Omental fat pad (tissue), 4 donors: ENCODE results near the gene OTOP2. TPM values are rescaled to one million over a fixed set of nuclear protein-coding genes. Genes with fewer than 3 reads are reported as not detected.

ENCODE experiments used
- ATAC-seq: fragments of 150-250 bp; one replicate; pipeline ENCODE4 v1.9.1; 2016; ENCODE audit warnings: mild to moderate bottlenecking, moderate library complexity; ENCODE audit not compliant: low FRiP score
- DNase-seq: peaks from one replicate; pipeline ENCODE4 v3.0.0-alpha.2; 2019; ENCODE audit warnings: low spot score
- CTCF ChIP-seq, 3 donors: fragments of 450-650 bp; IDR thresholded peaks; one replicate each; pipeline ENCODE4 v1.5.1; 2016 to 2017; ENCODE audit warnings: antibody characterized with exemption in 3 of 3, mild to moderate bottlenecking in 3 of 3, moderate library complexity in 2 of 3
- total RNA-seq, 4 donors: library from RNA; depleted of rRNA; stranded (reverse); fragments of >200 nt; gene quantifications; one replicate each; pipeline ENCODE4 v1.1.0, GENCODE V29; 2016

OTOP2 gene
- total RNA-seq, 4 donors from 2014 or later: not detected

DNA sequence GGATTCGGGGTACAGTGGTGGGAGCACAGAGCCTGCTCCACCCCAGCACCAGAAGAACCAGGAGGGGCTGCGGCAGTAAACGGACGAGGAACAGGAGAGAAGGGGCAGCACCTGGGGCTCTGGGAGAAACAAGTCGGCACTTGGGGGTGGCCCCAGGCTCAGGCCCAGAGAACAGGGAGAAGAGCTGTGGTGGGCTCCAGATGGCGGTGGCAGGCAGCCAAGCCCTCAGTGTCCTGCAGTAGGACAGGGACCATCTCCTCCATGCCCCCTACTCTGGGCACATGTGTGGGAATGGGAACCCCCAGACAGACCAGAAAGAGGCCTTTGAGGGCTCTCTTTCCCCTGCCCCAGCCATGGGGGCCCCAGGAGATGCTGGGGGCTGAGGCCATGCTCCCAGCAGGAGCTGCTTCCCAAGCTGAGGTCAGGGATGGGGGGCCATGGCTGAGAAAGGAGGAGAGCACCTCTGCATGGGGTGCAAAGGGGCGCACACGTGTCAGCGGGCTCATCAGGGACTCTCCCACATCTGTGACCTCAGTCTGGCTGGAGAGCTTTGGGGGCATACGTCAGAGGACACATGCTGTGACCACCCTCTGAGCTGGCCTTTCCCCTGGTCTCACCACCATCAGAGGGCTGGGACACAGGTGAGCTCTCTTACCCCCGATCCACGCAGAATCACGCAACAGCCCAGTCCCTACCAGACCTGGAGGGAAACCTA, 7.8 kb upstream of the OTOP2 start:
- no peak for ATAC-seq
- no peak for DNase-seq
- TF ChIP-seq CTCF (IDR thresholded peaks at IDR 0.05): no peak

DNA sequence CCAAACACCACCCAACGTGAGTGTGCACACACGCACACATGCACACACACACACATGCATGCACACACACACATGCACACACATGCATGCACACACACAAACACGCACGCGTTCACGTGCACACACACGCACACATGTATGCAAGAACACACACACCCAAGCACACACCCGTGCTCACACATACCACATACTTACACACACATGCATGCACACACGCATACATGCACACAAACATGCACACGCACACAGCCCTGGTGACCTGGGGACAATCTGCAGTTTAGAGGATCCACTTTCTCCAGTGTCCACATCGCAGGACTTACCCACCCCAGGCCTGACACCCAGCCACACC, 7.2 kb upstream of the OTOP2 start:
- no peak for ATAC-seq
- TF ChIP-seq CTCF (IDR thresholded peaks at IDR 0.05): no peak
- DNase-seq: no peak

DNA sequence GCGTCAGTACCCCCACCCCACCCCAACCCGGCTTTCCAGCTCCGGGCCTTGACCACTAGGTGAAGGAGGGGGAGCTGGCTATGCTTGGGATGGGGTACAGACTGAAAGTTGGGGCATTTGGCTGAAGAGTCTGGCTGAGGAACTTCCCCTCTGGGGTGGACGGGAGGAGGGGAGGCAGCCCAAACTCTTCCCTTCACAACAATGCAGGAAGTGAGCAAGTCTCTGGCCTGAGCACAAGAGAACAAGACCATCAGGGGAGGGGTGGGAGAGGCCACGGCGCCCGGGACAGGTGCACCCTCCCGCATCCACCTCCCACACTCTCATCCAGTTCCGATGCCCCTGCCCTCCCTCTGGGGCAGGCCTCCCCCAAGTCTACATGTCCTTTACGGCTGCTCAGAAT, 6.6 kb upstream of the OTOP2 start:
- no peak for TF ChIP-seq CTCF (IDR thresholded peaks at IDR 0.05)
- DNase-seq (no peak), ATAC-seq (no peak)

DNA sequence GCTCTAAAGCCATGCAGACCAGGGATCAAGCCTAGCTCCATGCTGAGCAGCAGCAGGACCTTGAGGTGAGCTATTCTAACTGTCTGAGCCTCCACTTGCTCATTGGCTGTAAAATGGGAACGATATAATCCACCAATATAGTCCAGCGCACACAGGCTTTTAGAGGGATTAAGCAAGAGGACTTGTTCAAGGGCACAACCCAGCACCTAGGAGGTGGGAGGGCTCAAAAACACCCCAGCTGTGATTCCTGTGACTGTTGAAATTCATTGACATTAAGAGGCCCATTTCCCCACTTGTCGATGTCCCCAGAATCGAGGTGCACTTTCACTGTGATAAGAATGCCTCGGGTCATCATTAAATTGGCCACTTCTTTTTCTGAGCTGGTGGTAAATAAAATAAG, 5.2 kb upstream of the OTOP2 start:
- no peak for ATAC-seq
- no peak for TF ChIP-seq CTCF (IDR thresholded peaks at IDR 0.05)
- DNase-seq: no peak

GRCh38 chr17:74919440-74920305, 4.4 kb upstream of the OTOP2 start:
- DNase-seq (no peak), ATAC-seq (no peak)
- no peak for TF ChIP-seq CTCF (IDR thresholded peaks at IDR 0.05)

- ATAC-seq: no peak
- TF ChIP-seq CTCF (IDR thresholded peaks at IDR 0.05): no peak
- DNase-seq: no peak
Measured at GRCh38 chr17:74920306-74920620, 3.8 kb upstream of the OTOP2 start.

- no peak for TF ChIP-seq CTCF (IDR thresholded peaks at IDR 0.05)
- no peak for DNase-seq
- ATAC-seq: no peak
Measured at GRCh38 chr17:74920642-74921025, 3.4 kb upstream of the OTOP2 start.
